ENCODE results near the gene TBC1D9. TPM values are rescaled to one million over a fixed set of nuclear protein-coding genes. Genes with fewer than 3 reads are reported as not detected.

Gene TBC1D9
- total and polyA plus RNA-seq, 2 of the 13 experiments (the other 11 are each of a cell fraction or from before 2014, with no cell fraction given) = 11.9 to 12.2 TPM

DNA sequence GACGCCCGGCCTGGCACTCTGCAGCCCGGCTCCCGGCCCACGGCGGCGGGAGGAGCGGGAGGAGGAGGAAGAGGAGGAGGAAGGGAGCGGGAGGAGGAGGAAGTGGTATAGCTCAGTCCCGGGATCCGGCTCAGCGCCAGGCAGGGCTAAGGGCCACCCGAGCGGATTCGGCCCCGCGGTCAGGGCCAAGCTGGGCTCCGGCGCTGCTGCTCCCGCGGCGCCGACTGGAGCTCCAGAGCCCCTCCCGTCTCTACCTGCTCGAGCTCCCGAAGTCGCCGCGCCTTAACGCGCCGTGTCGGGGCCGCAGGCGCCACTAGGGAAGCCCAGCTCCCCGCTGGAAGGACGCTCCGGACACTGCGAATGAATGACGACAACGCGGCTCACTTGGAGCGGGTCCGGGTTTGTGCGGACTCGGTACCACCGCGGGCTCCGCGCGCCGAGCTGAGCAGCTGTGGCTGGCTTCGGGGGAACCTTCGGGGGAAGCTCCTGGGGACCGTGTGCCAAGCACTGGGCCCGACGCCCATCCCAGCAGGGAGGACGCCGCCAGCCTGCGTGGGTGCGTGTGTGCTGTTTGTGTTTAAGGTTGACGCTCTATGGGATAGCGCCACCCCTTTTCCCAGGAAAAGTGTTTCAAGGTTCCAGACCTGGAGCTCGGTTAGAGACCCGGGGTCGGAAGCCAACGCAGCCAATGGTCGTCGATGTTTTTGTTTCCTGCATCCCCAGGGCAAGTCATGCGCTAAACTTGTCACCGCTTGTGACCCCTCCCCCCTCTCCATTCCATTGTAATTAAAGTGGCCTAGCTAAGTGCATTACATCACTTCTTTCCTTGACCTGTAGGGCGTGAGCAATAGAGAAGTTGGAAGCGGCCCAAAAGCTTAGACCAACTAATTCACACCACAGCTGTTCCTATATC lies at the start of gene TBC1D9 (continued):
- peak; percentile 54; the same call in 1 of the 2 replicates for TF ChIP-seq ZNF609 (CRISPR knock-in tag; IDR thresholded peaks at IDR 0.05; ENCODE audit: borderline replicate concordance)
- TF ChIP-seq, protein P1, sequence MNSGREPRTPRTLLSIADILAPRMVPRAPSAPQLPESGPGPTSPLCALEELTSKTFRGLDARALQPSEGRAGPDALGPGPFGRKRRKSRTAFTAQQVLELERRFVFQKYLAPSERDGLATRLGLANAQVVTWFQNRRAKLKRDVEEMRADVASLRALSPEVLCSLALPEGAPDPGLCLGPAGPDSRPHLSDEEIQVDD (CRISPR knock-in tag; IDR thresholded peaks at IDR 0.05; ENCODE audit: borderline replicate concordance) = peak; percentile 76; the same call in 1 of the 2 replicates
- TF ChIP-seq ZNF230 (CRISPR knock-in tag; IDR thresholded peaks at IDR 0.05) = peak; percentile 82; the same call in 1 of the 2 replicates
- TF ChIP-seq ZNF569 (CRISPR knock-in tag; IDR thresholded peaks at IDR 0.05; ENCODE audit: borderline replicate concordance) = no peak; the same call in 1 of the 2 replicates
- TF ChIP-seq TOE1 (CRISPR knock-in tag; IDR thresholded peaks at IDR 0.05) = no peak
- TF ChIP-seq FOXM1 (CRISPR knock-in tag; IDR thresholded peaks at IDR 0.05) = no peak
- TF ChIP-seq ATM (IDR thresholded peaks at IDR 0.05; ENCODE audit: borderline replicate concordance) = no peak
- TF ChIP-seq, protein P2, sequence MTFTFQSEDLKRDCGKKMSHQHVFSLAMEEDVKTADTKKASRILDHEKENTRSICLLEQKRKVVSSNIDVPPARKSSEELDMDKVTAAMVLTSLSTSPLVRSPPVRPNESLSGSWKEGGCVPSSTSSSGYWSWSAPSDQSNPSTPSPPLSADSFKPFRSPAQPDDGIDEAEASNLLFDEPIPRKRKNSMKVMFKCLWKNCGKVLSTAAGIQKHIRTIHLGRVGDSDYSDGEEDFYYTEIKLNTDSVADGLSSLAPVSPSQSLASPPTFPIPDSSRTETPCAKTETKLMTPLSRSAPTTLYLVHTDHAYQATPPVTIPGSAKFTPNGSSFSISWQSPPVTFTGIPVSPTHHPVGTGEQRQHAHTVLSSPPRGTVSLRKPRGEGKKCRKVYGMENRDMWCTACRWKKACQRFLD (CRISPR knock-in tag; IDR thresholded peaks at IDR 0.05; ENCODE audit: borderline replicate concordance) = 0 out of 2 replicates have a peak, but pooled peaks have one; percentile 67
- TF ChIP-seq ONECUT2 (CRISPR knock-in tag; IDR thresholded peaks at IDR 0.05) = 0 out of 2 replicates have a peak, but pooled peaks have one; percentile 26
- TF ChIP-seq ZNF749 (CRISPR knock-in tag; IDR thresholded peaks at IDR 0.05; ENCODE audit: borderline replicate concordance) = peak; percentile 51; the same call in 1 of the 2 replicates
- TF ChIP-seq HOXA5 (CRISPR knock-in tag; IDR thresholded peaks at IDR 0.05) = peak; percentile 62
- peak; percentile 43; the same call in 1 of the 2 replicates for TF ChIP-seq TEAD2 (CRISPR knock-in tag; IDR thresholded peaks at IDR 0.05)
- TF ChIP-seq ZNF138 (CRISPR knock-in tag; IDR thresholded peaks at IDR 0.05; ENCODE audit: low read depth) = no peak
- no peak for TF ChIP-seq ZBTB46 (CRISPR knock-in tag; IDR thresholded peaks at IDR 0.05; ENCODE audit: borderline replicate concordance)
- peak; percentile 59; the same call in 1 of the 2 replicates for TF ChIP-seq ARHGAP35 (CRISPR knock-in tag; IDR thresholded peaks at IDR 0.05; ENCODE audit: borderline replicate concordance)
- TF ChIP-seq HOXD1 (CRISPR knock-in tag; IDR thresholded peaks at IDR 0.05) = peak; percentile 61; the same call in 1 of the 2 replicates
- TF ChIP-seq, protein P3, sequence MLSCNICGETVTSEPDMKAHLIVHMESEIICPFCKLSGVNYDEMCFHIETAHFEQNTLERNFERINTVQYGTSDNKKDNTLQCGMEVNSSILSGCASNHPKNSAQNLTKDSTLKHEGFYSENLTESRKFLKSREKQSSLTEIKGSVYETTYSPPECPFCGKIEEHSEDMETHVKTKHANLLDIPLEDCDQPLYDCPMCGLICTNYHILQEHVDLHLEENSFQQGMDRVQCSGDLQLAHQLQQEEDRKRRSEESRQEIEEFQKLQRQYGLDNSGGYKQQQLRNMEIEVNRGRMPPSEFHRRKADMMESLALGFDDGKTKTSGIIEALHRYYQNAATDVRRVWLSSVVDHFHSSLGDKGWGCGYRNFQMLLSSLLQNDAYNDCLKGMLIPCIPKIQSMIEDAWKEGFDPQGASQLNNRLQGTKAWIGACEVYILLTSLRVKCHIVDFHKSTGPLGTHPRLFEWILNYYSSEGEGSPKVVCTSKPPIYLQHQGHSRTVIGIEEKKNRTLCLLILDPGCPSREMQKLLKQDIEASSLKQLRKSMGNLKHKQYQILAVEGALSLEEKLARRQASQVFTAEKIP (CRISPR knock-in tag; IDR thresholded peaks at IDR 0.05; ENCODE audit: borderline replicate concordance) = no peak

Measured in HepG2 (cell line).